Measurements from ENCODE around the gene GPR135.
"Not testable (repeated sequence)": the region's sequence is repeated elsewhere in the genome, so short reads cannot be mapped to it uniquely, and the experiment has no call there.

GPR135 gene

DNA sequence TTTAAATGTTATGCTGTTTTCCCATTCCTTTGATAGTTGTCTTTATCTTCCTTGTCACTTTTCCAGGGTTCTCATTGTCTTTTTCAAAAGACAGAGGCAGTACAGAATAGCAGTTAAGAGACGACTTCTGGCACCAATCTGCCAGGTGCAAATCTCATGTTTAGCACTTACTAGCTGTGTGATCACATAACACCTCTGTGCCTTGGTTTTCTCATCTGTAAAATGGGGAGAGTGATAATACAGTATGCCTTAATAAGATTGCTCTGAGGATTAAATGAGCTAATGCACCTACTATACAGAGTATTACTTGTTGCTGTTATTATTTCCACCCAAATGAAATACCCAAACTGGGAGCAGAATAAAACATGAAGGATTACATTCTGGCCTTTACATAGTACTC lies 4.8 kb downstream of the GPR135 start:
- TF ChIP-seq CTCF (conservative IDR thresholded peaks at IDR 0.05; ENCODE audit: control insufficient read depth, insufficient read depth, low read depth, low read length): no peak
- DNase-seq (ENCODE audit: low read depth): no peak
- no peak overlapping the region for H3K4me3 ChIP-seq (ENCODE audit: control insufficient read depth, low read depth, low read length)

DNA sequence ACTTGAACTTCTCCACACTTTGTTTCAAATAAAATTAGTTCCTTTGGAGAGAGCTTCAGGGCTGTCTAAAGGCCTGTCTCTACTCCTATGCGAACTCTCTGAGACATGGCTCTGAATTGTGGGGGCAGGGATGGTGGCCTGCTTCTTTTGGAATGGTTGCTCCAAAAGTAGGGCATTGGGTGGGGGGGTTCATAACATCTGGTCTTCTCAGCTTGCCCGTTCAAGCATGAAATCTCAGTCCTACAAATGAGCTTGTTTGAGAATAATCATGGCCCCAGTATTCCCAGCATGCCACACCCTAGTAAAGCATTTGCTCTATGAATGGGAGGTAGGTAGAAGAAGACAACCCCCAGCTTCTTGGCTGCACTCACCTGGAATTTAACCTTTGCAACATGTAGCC lies 6.7 kb downstream of the GPR135 start:
- no peak for TF ChIP-seq CTCF (conservative IDR thresholded peaks at IDR 0.05; ENCODE audit: control insufficient read depth, insufficient read depth, low read depth, low read length)
- H3K4me3 ChIP-seq (ENCODE audit: control insufficient read depth, low read depth, low read length): no peak overlapping the region
- no peak for DNase-seq (ENCODE audit: low read depth)

GRCh38 chr14:59455411-59455810 lies 9.8 kb downstream of the GPR135 start:
- peak; percentile 98 for DNase-seq (ENCODE audit: low read depth)
- H3K4me3 ChIP-seq (ENCODE audit: control insufficient read depth, low read depth, low read length): no peak overlapping the region
- TF ChIP-seq CTCF (conservative IDR thresholded peaks at IDR 0.05; ENCODE audit: control insufficient read depth, insufficient read depth, low read depth, low read length): no peak

DNA sequence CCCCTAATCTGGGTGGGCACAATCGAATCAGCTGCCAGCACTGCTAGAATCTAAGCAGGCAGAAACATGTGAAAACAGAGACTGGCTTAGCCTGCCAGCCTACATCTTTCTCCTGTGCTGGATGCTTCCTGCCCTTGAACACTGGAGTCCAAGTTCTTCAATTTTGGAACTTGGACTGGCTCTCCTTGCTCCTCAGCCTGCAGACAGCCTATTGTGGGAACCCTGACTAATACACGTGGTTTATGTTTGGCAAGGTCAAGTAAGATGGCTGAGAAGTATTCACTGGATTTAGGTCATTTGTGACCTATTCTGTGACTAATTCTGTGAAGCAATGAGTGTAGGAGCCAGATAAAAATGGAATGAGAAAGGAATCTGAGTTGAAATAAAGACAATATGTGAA lies 11.0 kb downstream of the GPR135 start:
- no peak overlapping the region for H3K4me3 ChIP-seq (ENCODE audit: control insufficient read depth, low read depth, low read length)
- TF ChIP-seq CTCF (conservative IDR thresholded peaks at IDR 0.05; ENCODE audit: control insufficient read depth, insufficient read depth, low read depth, low read length): no peak
- peak; percentile 98 for DNase-seq (ENCODE audit: low read depth)

GRCh38 chr14:59451849-59452248 lies 13.3 kb downstream of the GPR135 start:
- no peak for DNase-seq (ENCODE audit: low read depth)
- no peak overlapping the region for H3K4me3 ChIP-seq (ENCODE audit: control insufficient read depth, low read depth, low read length)
- no peak for TF ChIP-seq CTCF (conservative IDR thresholded peaks at IDR 0.05; ENCODE audit: control insufficient read depth, insufficient read depth, low read depth, low read length)

GRCh38 chr14:59450716-59451115 lies 14.5 kb downstream of the GPR135 start:
- H3K4me3 ChIP-seq (ENCODE audit: control insufficient read depth, low read depth, low read length): no peak overlapping the region
- no peak for DNase-seq (ENCODE audit: low read depth)
- TF ChIP-seq CTCF (conservative IDR thresholded peaks at IDR 0.05; ENCODE audit: control insufficient read depth, insufficient read depth, low read depth, low read length): no peak

GRCh38 chr14:59448673-59449072 lies 16.5 kb downstream of the GPR135 start:
- H3K4me3 ChIP-seq (ENCODE audit: control insufficient read depth, low read depth, low read length); DNase-seq (ENCODE audit: low read depth): not testable (repeated sequence)

Measured in fibroblast of mammary gland (primary cell).